HepG2 (cell line): Measurements from ENCODE around the gene GALK2. TPM values are rescaled to one million over a fixed set of nuclear protein-coding genes. Genes with fewer than 3 reads are reported as not detected.

Source experiments
- ARID2 ChIP-seq: sonication (generic); formaldehyde crosslinking; IDR thresholded peaks from 2 replicates; pipeline ENCODE4 v1.8.1; 2022; ENCODE audit warnings: mild to moderate bottlenecking, missing genetic modification reagents, borderline replicate concordance
- BHLHE40 ChIP-seq: IDR thresholded peaks from 2 replicates; pipeline ENCODE4 v1.6.1; 2011; ENCODE audit warnings: low read length, improper control_type of control experiment
- CBX5 ChIP-seq: sonication (generic); formaldehyde crosslinking; IDR thresholded peaks from 2 replicates; pipeline ENCODE4 v1.4.0; 2020; ENCODE audit warnings: missing genetic modification reagents, borderline replicate concordance
- CENPX ChIP-seq: sonication (generic); formaldehyde crosslinking; IDR thresholded peaks from 2 replicates; pipeline ENCODE4 v1.9.0; 2021; ENCODE audit warnings: mild to moderate bottlenecking, missing genetic modification reagents, moderate library complexity
- GATA4 ChIP-seq: sonication (generic); IDR thresholded peaks from 2 replicates; pipeline ENCODE4 v1.6.1; 2016; ENCODE audit warnings: antibody characterized with exemption, low read depth, borderline replicate concordance
- HMG20B ChIP-seq: conservative IDR thresholded peaks from 2 replicates; pipeline ENCODE4 v1.6.1; 2016; ENCODE audit warnings: missing genetic modification reagents, missing compliant biosample characterization
- HNF4A ChIP-seq: sonication (generic); formaldehyde crosslinking; IDR thresholded peaks from 2 replicates; pipeline ENCODE4 v1.4.0; 2020; ENCODE audit warnings: missing genetic modification reagents
- ISX ChIP-seq: sonication (generic); formaldehyde crosslinking; conservative IDR thresholded peaks from 2 replicates; pipeline ENCODE4 v1.5.0; 2020; ENCODE audit warnings: missing genetic modification reagents
- KLF9 ChIP-seq: IDR thresholded peaks from 2 replicates; pipeline ENCODE4 v1.6.1; 2016; ENCODE audit warnings: low read depth
- NR1H2 ChIP-seq: sonication (generic); formaldehyde crosslinking; IDR thresholded peaks from 2 replicates; pipeline ENCODE4 v1.8.1; 2022; ENCODE audit warnings: low read depth, missing genetic modification reagents, borderline replicate concordance
- PHF21A ChIP-seq: sonication (generic); formaldehyde crosslinking; IDR thresholded peaks from 2 replicates; pipeline ENCODE4 v1.5.0; 2020; ENCODE audit warnings: mild to moderate bottlenecking, missing genetic modification reagents
- POLR2AphosphoS5 ChIP-seq: IDR thresholded peaks from 2 replicates; pipeline ENCODE4 v1.6.1; 2012; ENCODE audit warnings: low read depth, low read length
- RFX1 ChIP-seq: fragments of 450-650 bp; IDR thresholded peaks from 2 replicates; pipeline ENCODE4 v1.6.1; 2017
- SMARCC2 ChIP-seq: fragments of 450-650 bp; IDR thresholded peaks from 2 replicates; pipeline ENCODE4 v1.6.1; 2017; ENCODE audit warnings: antibody characterized with exemption, mild to moderate bottlenecking
- SMC3 ChIP-seq: IDR thresholded peaks from 2 replicates; pipeline ENCODE4 v1.6.1; 2011; ENCODE audit warnings: low read length, improper control_type of control experiment
- SPEN ChIP-seq: sonication (generic); formaldehyde crosslinking; IDR thresholded peaks from 2 replicates; pipeline ENCODE4 v1.5.1; 2020; ENCODE audit warnings: low read depth, mild to moderate bottlenecking, missing genetic modification reagents
- TARDBP ChIP-seq: sonication (generic); formaldehyde crosslinking; IDR thresholded peaks from 2 replicates; pipeline ENCODE4 v1.8.0; 2022; ENCODE audit warnings: mild to moderate bottlenecking, missing genetic modification reagents
- TOE1 ChIP-seq: sonication (generic); formaldehyde crosslinking; IDR thresholded peaks from 2 replicates; pipeline ENCODE4 v1.4.0; 2020; ENCODE audit warnings: mild to moderate bottlenecking, missing genetic modification reagents
- ZBTB43 ChIP-seq: sonication (generic); formaldehyde crosslinking; conservative IDR thresholded peaks from 2 replicates; pipeline ENCODE4 v1.4.0; 2020; ENCODE audit warnings: missing genetic modification reagents
- ZNF431 ChIP-seq: sonication (generic); formaldehyde crosslinking; IDR thresholded peaks from 2 replicates; pipeline ENCODE4 v1.9.0; 2022; ENCODE audit warnings: missing genetic modification reagents, low read depth, mild to moderate bottlenecking, borderline replicate concordance
- ZNF552 ChIP-seq: sonication (generic); formaldehyde crosslinking; IDR thresholded peaks from 2 replicates; pipeline ENCODE4 v1.9.0; 2022; ENCODE audit warnings: missing genetic modification reagents, mild to moderate bottlenecking, borderline replicate concordance
- ZNF569 ChIP-seq: sonication (generic); formaldehyde crosslinking; IDR thresholded peaks from 2 replicates; pipeline ENCODE4 v1.5.0; 2020; ENCODE audit warnings: mild to moderate bottlenecking, missing genetic modification reagents, moderate library complexity, borderline replicate concordance
- polyA plus RNA-seq, 8 experiments: library from polyadenylated mRNA; depleted of rRNA in 3 of 8; stranded (reverse) in 7 of 8; unstranded in 1 of 8; fragments of >200 nt; fragmentation: Illumina TruSeq in 4 of 8; extraction: Trizol in 4 of 8; gene quantifications; 2 replicates each; pipeline versions ENCODE4 v1.2.1 to v1.2.3, GENCODE V29; 2011 to 2016; ENCODE audit warnings: low read depth in 4 of 8, missing spikeins in 1 of 8, mixed read lengths in 1 of 8; ENCODE audit not compliant: insufficient read depth in 1 of 8
- total RNA-seq, 5 experiments: library from RNA; depleted of rRNA; stranded (reverse); fragments of >200 nt; fragmentation: Illumina TruSeq; extraction: Trizol; gene quantifications; 2 replicates each; pipeline ENCODE4 v1.2.3, GENCODE V29; 2016; ENCODE audit warnings: low read depth in 1 of 5
- TF ChIP-seq, protein P1 (sequence below): sonication (generic); formaldehyde crosslinking; IDR thresholded peaks from 2 replicates; pipeline ENCODE4 v1.5.0; 2020; ENCODE audit warnings: missing genetic modification reagents
- TF ChIP-seq, protein P2 (sequence below): sonication (generic); formaldehyde crosslinking; IDR thresholded peaks from 2 replicates; pipeline ENCODE4 v1.8.0; 2022; ENCODE audit warnings: mild to moderate bottlenecking, missing genetic modification reagents; ENCODE audit not compliant: insufficient replicate concordance
- TF ChIP-seq, protein P3 (sequence below): sonication (generic); formaldehyde crosslinking; IDR thresholded peaks from 2 replicates; pipeline ENCODE4 v1.5.0; 2020; ENCODE audit warnings: mild to moderate bottlenecking, missing genetic modification reagents

The GALK2 gene
- total and polyA plus RNA-seq, 2 of the 13 experiments (the other 11 are each of a cell fraction or from before 2014, with no cell fraction given), result 17.6 to 32.8 TPM

DNA sequence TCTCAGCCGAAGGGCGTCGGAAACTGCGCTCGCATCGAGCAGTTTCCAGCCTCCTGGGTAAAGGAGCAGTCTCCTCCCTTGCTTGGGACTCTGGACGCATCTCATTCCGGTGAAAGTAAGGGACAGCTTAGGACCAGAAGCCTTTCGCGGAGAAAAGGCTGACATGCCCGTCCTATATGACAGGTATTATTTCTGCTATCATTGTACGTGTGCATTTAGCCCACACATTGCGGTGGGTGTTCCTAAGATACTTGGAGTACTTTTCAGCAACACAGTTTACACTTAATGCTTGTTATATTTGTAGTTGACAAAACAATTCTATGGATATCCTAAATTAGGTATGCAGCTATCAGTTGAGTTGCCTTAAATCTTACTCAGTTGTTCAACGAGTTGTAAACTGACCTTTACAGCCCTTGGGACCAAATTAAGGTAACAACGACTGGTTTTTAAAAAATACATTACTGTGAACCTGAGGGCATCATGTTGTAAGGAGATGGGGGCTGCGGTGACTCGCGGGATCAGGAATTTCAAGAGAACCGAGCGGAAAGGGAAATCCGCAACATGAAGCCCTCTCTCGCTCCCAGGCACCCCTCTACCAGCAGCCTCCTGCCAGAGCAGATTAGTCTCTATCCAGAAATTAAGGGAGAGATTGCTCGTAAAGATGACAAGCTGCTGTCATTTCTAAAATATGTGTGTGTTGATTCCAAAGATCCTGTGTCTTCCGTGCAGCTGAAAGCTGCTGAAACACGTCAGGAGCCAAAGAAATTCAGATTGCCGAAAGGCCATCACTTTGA lies 14.0 kb upstream of the GALK2 start (continued):
- peak; percentile 81; the same call in 1 of the 2 replicates for TF ChIP-seq POLR2AphosphoS5
- TF ChIP-seq, protein P1, sequence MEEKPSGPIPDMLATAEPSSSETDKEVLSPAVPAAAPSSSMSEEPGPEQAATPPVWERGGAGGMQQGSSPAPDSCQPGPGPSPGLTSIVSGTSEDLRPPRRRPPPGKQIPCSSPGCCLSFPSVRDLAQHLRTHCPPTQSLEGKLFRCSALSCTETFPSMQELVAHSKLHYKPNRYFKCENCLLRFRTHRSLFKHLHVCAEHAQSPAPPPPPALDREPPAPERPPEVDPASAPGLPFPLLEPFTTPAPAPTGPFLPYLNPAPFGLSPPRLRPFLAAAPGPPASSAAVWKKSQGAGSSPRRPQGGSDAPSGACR, result no peak
- TF ChIP-seq ZNF552 (CRISPR knock-in tag), result no peak
- TF ChIP-seq HNF4A (CRISPR knock-in tag), result no peak
- no peak for TF ChIP-seq SPEN (CRISPR knock-in tag)
- TF ChIP-seq PHF21A, result 0 out of 2 replicates have a peak, but pooled peaks have one; percentile 59
- TF ChIP-seq NR1H2 (CRISPR knock-in tag), result no peak
- no peak for TF ChIP-seq ZNF569 (CRISPR knock-in tag)
- no peak for TF ChIP-seq GATA4
- TF ChIP-seq HMG20B (CRISPR knock-in tag), result no peak
- TF ChIP-seq, protein P2, sequence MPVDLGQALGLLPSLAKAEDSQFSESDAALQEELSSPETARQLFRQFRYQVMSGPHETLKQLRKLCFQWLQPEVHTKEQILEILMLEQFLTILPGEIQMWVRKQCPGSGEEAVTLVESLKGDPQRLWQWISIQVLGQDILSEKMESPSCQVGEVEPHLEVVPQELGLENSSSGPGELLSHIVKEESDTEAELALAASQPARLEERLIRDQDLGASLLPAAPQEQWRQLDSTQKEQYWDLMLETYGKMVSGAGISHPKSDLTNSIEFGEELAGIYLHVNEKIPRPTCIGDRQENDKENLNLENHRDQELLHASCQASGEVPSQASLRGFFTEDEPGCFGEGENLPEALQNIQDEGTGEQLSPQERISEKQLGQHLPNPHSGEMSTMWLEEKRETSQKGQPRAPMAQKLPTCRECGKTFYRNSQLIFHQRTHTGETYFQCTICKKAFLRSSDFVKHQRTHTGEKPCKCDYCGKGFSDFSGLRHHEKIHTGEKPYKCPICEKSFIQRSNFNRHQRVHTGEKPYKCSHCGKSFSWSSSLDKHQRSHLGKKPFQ (CRISPR knock-in tag), result no peak
- no peak for TF ChIP-seq RFX1
- 0 out of 2 replicates have a peak, but pooled peaks have one; percentile 20 for TF ChIP-seq TOE1 (CRISPR knock-in tag)
- peak; percentile 4; the same call in 1 of the 2 replicates for TF ChIP-seq TARDBP
- TF ChIP-seq SMARCC2, result no peak
- 0 out of 2 replicates have a peak, but pooled peaks have one; percentile 2 for TF ChIP-seq BHLHE40
- peak; percentile 64; the same call in 1 of the 2 replicates for TF ChIP-seq ARID2 (CRISPR knock-in tag)
- no peak for TF ChIP-seq CENPX
- TF ChIP-seq ISX (CRISPR knock-in tag), result no peak
- no peak for TF ChIP-seq ZBTB43 (CRISPR knock-in tag)
- TF ChIP-seq CBX5 (CRISPR knock-in tag), result peak; percentile 11; the same call in 1 of the 2 replicates
- TF ChIP-seq KLF9, result 0 out of 2 replicates have a peak, but pooled peaks have one; percentile 11
- TF ChIP-seq SMC3, result no peak
- TF ChIP-seq, protein P3, sequence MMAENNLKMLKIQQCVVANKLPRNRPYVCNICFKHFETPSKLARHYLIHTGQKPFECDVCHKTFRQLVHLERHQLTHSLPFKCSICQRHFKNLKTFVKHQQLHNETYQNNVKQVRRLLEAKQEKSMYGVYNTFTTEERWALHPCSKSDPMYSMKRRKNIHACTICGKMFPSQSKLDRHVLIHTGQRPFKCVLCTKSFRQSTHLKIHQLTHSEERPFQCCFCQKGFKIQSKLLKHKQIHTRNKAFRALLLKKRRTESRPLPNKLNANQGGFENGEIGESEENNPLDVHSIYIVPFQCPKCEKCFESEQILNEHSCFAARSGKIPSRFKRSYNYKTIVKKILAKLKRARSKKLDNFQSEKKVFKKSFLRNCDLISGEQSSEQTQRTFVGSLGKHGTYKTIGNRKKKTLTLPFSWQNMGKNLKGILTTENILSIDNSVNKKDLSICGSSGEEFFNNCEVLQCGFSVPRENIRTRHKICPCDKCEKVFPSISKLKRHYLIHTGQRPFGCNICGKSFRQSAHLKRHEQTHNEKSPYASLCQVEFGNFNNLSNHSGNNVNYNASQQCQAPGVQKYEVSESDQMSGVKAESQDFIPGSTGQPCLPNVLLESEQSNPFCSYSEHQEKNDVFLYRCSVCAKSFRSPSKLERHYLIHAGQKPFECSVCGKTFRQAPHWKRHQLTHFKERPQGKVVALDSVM, result 0 out of 2 replicates have a peak, but pooled peaks have one; percentile 0
- peak; percentile 82; the same call in 1 of the 2 replicates for TF ChIP-seq ZNF431 (CRISPR knock-in tag)
